NCI-H128 (cell line): ENCODE measurements around the gene CALML3.

Experiments used
- DNase-seq: peaks from one replicate; lab custom pipeline; 2025; ENCODE audit not compliant: unreplicated experiment; lab: John Stamatoyannopoulos, UW

Gene CALML3

DNA sequence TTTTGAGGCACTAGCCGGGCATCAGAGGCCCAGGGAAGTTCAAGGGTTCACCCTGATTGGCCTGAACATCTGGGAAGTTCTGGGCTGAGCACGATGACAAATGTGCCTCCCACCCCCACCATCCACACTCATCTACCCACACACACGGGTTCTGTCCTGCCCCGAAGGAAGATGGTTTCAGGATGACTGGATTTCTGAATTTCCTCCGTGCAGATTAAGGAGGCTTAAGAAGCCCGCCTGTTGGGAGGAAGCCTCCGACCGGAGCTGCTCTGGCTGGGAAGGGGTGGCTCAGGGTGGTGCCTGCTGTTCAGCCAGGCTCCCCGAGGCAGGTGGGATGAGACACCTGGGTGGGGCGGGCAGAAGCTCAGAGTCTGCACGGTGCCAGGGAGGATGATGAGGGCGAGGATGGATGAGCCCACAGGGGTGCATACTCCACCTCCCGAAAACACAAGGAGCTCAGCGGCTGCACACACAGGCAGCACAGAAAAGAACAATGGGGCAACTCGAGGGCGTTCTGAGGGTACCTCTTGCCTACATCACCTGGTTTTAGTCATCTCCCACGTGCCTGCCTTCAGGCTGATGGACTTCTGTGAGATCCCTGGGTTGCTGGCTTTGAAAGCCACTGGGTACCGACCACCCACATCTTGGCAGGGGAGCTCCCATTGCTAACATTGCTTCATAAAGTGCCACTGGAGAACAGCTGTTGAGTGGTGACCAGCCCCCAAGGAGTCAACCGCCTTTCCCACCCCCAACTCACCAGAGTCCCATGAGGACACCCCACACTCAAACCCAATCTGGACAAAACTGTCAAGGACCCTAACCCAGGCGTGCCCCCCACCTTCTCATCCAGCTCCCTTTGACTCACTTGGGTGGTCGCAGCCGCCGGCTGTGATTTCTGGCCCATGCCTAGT is 41.2 kb downstream of the CALML3 start:
- DNase-seq: no peak

GRCh38 chr10:5566614-5567013 is 41.9 kb downstream of the CALML3 start:
- no peak for DNase-seq

DNA sequence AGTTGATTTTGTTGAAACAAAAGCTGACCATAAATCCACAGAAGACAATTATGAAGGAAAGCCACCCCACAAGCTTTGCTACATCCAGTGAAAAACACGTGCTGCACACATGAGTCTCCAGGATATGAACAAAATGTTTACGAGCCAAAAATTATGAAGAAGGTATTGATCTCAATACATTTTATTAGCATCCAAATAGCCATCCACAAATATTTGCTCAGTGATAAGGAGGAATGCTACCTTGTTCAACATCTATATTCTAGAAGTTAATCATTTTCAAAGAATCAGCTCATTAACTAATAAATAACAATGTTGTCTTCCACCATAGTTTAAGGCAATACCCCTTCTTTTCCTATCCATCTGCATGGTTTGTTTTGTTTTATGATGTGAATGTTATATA is 42.7 kb downstream of the CALML3 start:
- no peak for DNase-seq

- DNase-seq: no peak
These were observed 44.2 kb downstream of the CALML3 start for GRCh38 chr10:5568984-5569383.

DNA sequence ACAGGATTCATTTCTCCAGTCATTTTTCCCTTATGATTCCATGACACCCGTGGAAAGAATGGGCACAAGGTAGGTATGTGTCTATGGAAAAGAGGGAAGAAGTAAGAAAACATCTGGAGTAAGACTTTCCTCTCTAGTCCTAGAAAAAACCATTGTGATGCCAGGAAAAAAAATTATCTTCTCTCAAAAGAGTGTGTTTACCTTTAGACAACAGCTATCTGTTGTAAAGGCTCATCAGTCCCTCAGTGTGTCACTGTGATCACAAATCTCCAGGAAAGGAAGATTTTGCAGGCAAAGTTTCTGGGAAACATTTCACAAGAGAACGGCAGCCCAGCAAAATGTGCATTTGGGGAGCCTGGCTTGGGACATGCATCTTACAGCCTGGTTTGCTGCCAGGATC is 44.8 kb downstream of the CALML3 start:
- DNase-seq: no peak

GRCh38 chr10:5570007-5570655 is 45.4 kb downstream of the CALML3 start:
- DNase-seq: no peak

GRCh38 chr10:5570979-5571810 is 46.4 kb downstream of the CALML3 start:
- DNase-seq: no peak

GRCh38 chr10:5571826-5572225 is 47.1 kb downstream of the CALML3 start:
- no peak for DNase-seq

- DNase-seq: no peak
These were observed 48.7 kb downstream of the CALML3 start for GRCh38 chr10:5573319-5573950.

- DNase-seq: no peak
These were observed 49.3 kb downstream of the CALML3 start for GRCh38 chr10:5573968-5574641.

DNA sequence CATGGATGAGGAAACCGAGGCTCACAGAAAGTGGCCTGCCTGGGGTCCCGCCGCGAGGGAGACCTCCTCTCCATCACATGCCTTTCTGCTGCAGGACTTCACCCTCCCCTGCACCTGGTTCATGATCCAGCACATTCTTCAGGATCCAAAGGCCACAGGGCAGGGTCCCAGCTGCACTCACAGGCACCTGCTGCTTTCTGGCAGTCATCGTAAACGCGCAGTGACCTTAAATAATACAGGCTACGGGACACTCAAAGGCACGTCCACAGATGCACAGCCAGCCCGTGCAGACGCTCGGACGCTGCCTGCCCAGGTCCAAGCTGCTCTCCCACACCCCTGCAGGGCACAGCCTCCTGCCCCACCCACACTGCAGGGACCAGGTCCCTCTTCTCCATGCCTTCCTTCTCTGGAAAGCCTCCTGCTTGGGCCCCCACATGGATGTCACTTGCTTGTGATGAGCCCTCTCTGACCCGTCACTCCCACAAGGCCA is 49.9 kb downstream of the CALML3 start:
- no peak for DNase-seq

- no peak for DNase-seq
These were observed 50.4 kb downstream of the CALML3 start for GRCh38 chr10:5575144-5575481.

- DNase-seq: peak; percentile 11
These were observed 50.9 kb downstream of the CALML3 start for GRCh38 chr10:5575482-5576153.

DNA sequence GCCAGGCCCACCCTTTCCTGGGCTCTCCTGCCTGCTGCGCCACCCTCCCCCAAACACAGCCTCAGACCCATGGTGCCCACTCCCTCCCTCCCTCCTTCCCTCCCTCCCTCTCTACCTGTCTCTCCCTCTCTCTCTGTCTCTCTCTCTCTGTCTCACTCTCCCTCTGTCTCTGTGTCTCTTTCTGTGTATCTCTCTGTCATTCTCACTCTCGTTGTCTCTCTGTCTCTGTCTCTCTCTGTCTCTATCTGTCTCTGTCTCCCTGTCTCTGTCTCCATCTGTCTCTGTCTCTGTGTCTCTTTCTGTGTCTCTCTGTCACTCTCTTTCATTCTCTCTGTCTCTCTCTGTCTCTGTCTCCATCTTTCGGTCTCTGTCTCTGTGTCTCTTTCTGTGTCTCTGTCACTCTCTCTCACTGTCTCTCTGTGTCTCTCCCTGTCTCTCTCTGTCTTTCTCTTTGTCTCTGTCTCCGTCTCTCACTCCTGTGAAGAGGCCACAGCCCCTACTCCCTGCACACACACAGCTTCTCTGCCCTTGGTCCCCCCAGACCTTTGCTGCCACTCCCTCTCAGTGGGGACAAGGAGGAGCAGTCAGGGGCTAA is 51.5 kb downstream of the CALML3 start:
- DNase-seq: no peak
